Smooth muscle cell (in vitro differentiated cells): ENCODE results near the gene ARHGEF4. TPM values are rescaled to one million over a fixed set of nuclear protein-coding genes. Genes with fewer than 3 reads are reported as not detected.
"Not testable (repeated sequence)": the region's sequence is repeated elsewhere in the genome, so short reads cannot be mapped to it uniquely, and the experiment has no call there.

Experiments
- DNase-seq: peaks from one replicate; lab custom pipeline; 2025; ENCODE audit not compliant: unreplicated experiment; lab: John Stamatoyannopoulos, UW
- H2AFZ ChIP-seq: fragments of 200-600 bp; sonication (generic); 2 replicates; pipeline ENCODE4 v1.6.0; 2016; ENCODE audit warnings: antibody characterized with exemption, low read depth, mild to moderate bottlenecking
- H3F3A ChIP-seq: fragments of 200-600 bp; sonication (generic); 2 replicates; pipeline ENCODE4 v1.6.0; 2017; ENCODE audit warnings: antibody characterized with exemption, low read depth
- H3K27ac ChIP-seq: fragments of 200-600 bp; sonication (generic); 2 replicates; pipeline ENCODE4 v1.5.1; 2016; ENCODE audit warnings: low read depth, mild to moderate bottlenecking
- H3K27me3 ChIP-seq: fragments of 200-600 bp; sonication (generic); 2 replicates; pipeline ENCODE4 v1.6.1; 2016; ENCODE audit warnings: low read depth, mild to moderate bottlenecking
- H3K36me3 ChIP-seq: fragments of 200-600 bp; sonication (generic); 2 replicates; pipeline ENCODE4 v1.5.1; 2016; ENCODE audit warnings: low read depth
- H3K4me1 ChIP-seq: fragments of 200-600 bp; sonication (generic); 2 replicates; pipeline ENCODE4 v1.5.1; 2016; ENCODE audit warnings: low read depth
- H3K4me2 ChIP-seq: fragments of 200-600 bp; sonication (generic); 2 replicates; pipeline ENCODE4 v1.6.0; 2016; ENCODE audit warnings: mild to moderate bottlenecking
- H3K4me3 ChIP-seq: fragments of 200-600 bp; sonication (generic); 2 replicates; pipeline ENCODE4 v1.5.1; 2016; ENCODE audit warnings: mild to moderate bottlenecking
- H3K79me2 ChIP-seq: fragments of 200-600 bp; sonication (generic); 2 replicates; pipeline ENCODE4 v1.6.0; 2016; ENCODE audit warnings: low read depth, mild to moderate bottlenecking
- H3K9ac ChIP-seq: fragments of 200-600 bp; sonication (generic); 2 replicates; pipeline ENCODE4 v1.6.0; 2016; ENCODE audit warnings: low read depth
- H3K9me3 ChIP-seq: fragments of 200-600 bp; sonication (generic); replicated peaks from 2 replicates; pipeline ENCODE4 v1.5.1; 2016; ENCODE audit warnings: low read depth
- H4K20me1 ChIP-seq: fragments of 200-600 bp; sonication (generic); 2 replicates; pipeline ENCODE4 v1.6.0; 2016; ENCODE audit warnings: low read depth
- WGBS: methylation state at CpG from one replicate; pipeline ENCODE4 v1.1.7; 2016; ENCODE audit warnings: low lambda C conversion rate; 5-methylcytosine and 5-hydroxymethylcytosine counted together
- polyA plus RNA-seq: library from polyadenylated mRNA; unstranded; fragments of >200 nt; fragmentation: Nextera tagmentation; extraction: Ambion mirVana; gene quantifications from 2 replicates; pipeline ENCODE4 v1.2.1, GENCODE V29; 2016
- total RNA-seq: library from RNA; depleted of rRNA; stranded (reverse); fragments of >200 nt; gene quantifications from 2 replicates; pipeline ENCODE4 v1.2.3, GENCODE V29; 2014
- TF ChIP-seq, protein P1 (sequence below): fragments of 200-600 bp; sonication (generic); IDR thresholded peaks from 2 replicates; pipeline ENCODE4 v1.5.1; 2017; ENCODE audit warnings: borderline replicate concordance, mild to moderate bottlenecking, antibody characterized with exemption; ENCODE audit not compliant: insufficient read depth, poor library complexity, severe bottlenecking

The ARHGEF4 gene
- total and polyA plus RNA-seq, 2 experiments from 2014 or later: 14.9 to 16.0 TPM

DNA sequence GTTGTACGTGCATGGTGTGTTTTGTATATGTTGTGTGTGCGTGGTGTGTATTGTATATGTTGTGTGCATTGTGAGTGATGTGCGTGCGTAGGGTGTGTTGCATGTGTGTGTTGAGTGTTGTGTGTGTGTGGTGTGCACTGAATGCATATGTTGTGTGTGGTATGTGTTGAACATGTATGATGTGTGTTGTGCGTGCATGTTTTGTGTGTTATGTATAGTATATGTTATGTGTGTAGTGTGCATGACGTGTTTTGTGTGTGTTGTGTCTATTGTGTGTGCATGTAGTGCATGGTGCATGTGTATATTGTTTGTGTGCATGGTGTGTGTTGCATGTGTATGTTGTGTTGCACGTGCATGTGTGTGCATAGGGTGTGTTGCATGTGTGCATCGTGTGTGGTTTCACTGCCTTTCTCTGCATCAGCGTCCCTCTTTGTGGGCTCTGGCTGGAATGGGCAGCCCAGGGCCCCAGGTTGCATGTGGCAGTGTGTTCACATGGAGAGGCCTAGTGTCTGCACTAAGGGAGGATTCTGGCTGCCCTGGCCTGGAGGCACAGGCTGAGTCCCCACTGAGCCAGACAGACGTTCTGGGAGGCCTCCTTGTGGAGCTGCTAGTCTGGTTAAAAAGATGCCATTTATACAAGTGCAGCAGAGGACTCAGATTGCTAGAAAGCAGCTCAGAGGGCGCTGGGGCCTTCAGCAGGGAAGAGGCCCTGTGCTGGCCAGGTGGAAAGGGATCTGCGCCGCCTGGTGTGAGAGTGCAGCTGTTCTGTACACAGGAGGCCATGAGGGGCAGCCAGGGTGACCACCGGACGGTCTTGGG is 149.3 kb downstream of the ARHGEF4 start:
- TF ChIP-seq, protein P1, sequence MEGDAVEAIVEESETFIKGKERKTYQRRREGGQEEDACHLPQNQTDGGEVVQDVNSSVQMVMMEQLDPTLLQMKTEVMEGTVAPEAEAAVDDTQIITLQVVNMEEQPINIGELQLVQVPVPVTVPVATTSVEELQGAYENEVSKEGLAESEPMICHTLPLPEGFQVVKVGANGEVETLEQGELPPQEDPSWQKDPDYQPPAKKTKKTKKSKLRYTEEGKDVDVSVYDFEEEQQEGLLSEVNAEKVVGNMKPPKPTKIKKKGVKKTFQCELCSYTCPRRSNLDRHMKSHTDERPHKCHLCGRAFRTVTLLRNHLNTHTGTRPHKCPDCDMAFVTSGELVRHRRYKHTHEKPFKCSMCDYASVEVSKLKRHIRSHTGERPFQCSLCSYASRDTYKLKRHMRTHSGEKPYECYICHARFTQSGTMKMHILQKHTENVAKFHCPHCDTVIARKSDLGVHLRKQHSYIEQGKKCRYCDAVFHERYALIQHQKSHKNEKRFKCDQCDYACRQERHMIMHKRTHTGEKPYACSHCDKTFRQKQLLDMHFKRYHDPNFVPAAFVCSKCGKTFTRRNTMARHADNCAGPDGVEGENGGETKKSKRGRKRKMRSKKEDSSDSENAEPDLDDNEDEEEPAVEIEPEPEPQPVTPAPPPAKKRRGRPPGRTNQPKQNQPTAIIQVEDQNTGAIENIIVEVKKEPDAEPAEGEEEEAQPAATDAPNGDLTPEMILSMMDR: no peak
- H3K27me3 ChIP-seq: no peaks in the 10 kb centered on the region
- DNase-seq: no peak

DNA sequence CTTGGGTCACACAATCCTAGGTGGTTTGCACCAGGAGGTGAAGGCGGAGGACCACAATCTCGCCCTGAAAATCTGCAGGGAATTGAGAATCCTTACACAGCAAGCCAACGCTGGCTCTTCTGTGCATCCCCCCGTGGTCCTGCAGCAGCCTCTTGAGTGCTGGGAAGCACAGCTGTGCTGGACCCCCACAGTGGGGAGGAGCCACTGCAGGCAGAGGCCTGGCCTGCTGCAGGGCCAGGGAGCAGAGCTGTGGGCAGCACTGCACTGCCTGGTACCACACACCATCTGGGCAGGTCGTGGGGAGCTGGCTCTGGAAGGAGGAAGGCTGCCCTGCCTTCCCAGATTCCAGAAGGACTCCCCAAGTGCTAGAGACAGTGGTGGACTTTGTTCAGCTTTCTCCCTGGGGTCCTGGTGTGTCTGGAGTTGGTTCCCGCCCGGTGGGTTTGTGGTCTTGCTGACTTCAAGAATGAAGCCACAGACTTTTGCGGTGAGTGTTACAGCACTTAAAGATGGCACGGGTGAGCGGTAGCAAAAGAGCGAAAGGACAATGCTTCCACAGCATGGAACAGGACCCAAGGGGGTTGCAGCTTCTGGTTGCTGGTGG is 150.3 kb downstream of the ARHGEF4 start:
- no peaks in the 10 kb centered on the region for H3F3A ChIP-seq
- H3K9me3 ChIP-seq: no peaks in the 10 kb centered on the region
- 89% methylated on average over 11 of the region's 11 CpGs for WGBS
- H3K79me2 ChIP-seq: no peaks in the 10 kb centered on the region
- no peak overlapping the region for H3K27ac ChIP-seq
- no peak overlapping the region for H3K4me2 ChIP-seq
- TF ChIP-seq, protein P1: no peak
- H3K4me1 ChIP-seq: no peaks in the 10 kb centered on the region
- H4K20me1 ChIP-seq: no peaks in the 10 kb centered on the region
- H3K36me3 ChIP-seq: no peaks in the 10 kb centered on the region
- H3K4me3 ChIP-seq: no peak overlapping the region
- no peak for DNase-seq
- no peaks in the 10 kb centered on the region for H3K27me3 ChIP-seq
- no peak overlapping the region for H3K9ac ChIP-seq
- H2AFZ ChIP-seq: no peak overlapping the region

More for the DNA sequence above, 149.3 kb downstream of the ARHGEF4 start:
- H4K20me1 ChIP-seq: no peaks in the 10 kb centered on the region
- H3K27ac ChIP-seq: no peak overlapping the region
- H3K36me3 ChIP-seq: no peaks in the 10 kb centered on the region
- H2AFZ ChIP-seq: no peak overlapping the region
- H3K4me2 ChIP-seq: no peak overlapping the region
- H3K9me3 ChIP-seq: no peaks in the 10 kb centered on the region
- H3K4me1 ChIP-seq: no peaks in the 10 kb centered on the region
- H3F3A ChIP-seq: no peaks in the 10 kb centered on the region
- no peak overlapping the region for H3K9ac ChIP-seq
- H3K4me3 ChIP-seq: no peak overlapping the region
- WGBS: 91% methylated on average over 15 of the region's 15 CpGs
- no peaks in the 10 kb centered on the region for H3K79me2 ChIP-seq

DNA sequence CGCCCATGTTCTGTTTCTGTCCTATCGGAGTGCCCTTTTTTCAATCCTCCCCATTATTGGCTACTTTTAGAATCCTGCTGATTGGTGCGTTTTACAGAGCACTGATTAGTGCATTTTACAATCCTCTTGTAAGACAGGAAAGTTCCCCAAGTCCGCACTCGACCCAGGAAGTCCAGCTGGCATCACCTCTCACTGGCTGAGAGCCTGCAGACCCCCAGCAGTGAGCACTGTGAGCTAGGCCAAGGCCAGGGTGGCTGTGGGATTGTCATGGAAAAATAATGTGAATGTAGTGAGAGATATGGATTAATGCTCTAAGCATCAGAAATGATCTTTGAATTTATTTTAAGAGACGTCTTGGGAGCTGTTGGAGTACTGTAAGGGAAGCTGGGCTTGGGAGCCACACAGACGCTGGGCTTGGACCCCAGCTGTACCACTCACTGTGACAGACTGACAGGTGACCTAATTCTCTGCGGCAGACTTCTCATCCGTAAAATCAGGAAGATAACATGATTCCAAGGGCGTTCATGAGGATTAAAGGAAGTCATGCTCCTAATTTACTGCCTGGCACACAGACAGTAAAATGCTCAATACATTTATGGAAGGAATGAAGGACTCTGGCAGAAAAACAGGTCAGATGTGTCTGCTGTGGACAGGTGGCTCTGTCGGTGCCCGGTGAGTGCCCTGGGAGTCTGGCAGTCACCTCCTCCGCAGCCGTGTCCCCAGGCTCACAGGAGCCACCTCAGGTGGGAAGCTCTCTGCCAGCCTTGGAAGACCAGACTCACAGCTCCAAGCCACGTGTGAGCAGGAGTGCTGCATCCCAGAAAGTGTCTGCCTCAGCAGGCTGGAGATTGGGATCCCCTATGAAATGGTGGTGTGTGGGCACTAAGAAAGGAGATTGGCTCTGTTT is 151.1 kb downstream of the ARHGEF4 start:
- DNase-seq: no peak
- Histone ChIP-seq H3K27ac (no peak overlapping the region), H4K20me1 (no peaks in the 10 kb centered on the region), H3K79me2 (no peaks in the 10 kb centered on the region), H3K9ac (no peak overlapping the region), H3K4me3 (no peak overlapping the region), H3K36me3 (no peaks in the 10 kb centered on the region), H3K4me2 (no peak overlapping the region), H3K9me3 (no peaks in the 10 kb centered on the region), H3F3A (no peaks in the 10 kb centered on the region), H2AFZ (no peak overlapping the region), H3K27me3 (no peaks in the 10 kb centered on the region), H3K4me1 (no peaks in the 10 kb centered on the region)
- 92% methylated on average over 15 of the region's 15 CpGs for WGBS
- TF ChIP-seq, protein P1: no peak

DNA sequence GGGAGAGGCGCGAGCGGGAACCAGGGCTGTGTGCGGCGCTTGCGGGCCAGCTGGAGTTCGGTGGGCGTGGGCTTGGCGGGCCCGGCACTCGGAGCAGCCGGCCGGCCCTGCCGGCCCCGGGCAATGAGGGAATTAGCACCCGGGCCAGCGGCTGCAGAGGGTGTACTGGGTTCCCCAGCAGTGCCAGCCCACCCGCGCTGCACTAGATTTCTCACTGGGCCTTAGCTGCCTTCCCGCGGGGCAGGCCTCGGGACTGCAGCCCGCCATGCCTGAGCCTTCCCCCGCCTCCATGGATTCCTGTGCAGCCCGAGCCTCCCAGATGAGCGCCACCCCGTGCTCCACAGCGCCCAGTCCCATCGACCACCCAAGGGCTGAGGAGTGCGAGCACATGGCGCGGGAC is 154.7 kb downstream of the ARHGEF4 start:
- not testable (repeated sequence) for H3K79me2 ChIP-seq, H3K36me3 ChIP-seq, H3K9ac ChIP-seq, H2AFZ ChIP-seq, H3K4me3 ChIP-seq, H3K9me3 ChIP-seq, H3K27me3 ChIP-seq, H3F3A ChIP-seq, H3K27ac ChIP-seq, H3K4me1 ChIP-seq, DNase-seq, H3K4me2 ChIP-seq, H4K20me1 ChIP-seq
- WGBS: 97% methylated on average over 26 of the region's 32 CpGs

DNA sequence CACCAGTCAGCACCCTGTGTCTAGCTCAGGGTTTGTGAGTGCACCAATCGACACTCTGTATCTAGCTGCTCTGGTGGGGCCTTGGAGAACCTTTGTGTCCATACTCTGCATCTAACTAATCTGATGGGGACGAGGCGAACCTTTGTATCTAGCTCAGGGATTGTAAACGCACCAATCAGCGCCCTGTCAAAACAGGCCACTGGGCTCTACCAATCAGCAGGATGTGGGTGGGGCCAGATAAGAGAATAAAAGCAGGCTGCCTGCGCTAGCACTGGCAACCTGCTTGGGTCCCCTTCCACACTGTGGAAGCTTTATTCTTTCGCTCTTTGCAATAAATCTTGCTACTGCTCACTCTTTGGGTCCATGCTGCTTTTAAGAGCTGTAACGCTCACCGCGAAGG is 155.3 kb downstream of the ARHGEF4 start:
- H3K36me3 ChIP-seq, H2AFZ ChIP-seq, DNase-seq, H3K4me3 ChIP-seq, H3K9ac ChIP-seq, H3K4me1 ChIP-seq, H3K79me2 ChIP-seq, H3K9me3 ChIP-seq, H3F3A ChIP-seq, H3K27ac ChIP-seq, H3K27me3 ChIP-seq, H3K4me2 ChIP-seq, H4K20me1 ChIP-seq: not testable (repeated sequence)
- WGBS: 95% methylated on average over 10 of the region's 10 CpGs
